B cell (primary cell): Measurements from ENCODE around the gene SSR1. TPM values are rescaled to one million over a fixed set of nuclear protein-coding genes. Genes with fewer than 3 reads are reported as not detected.

Experiments used
- ATAC-seq: fragments of 200-7000 bp; cut with Tn5 transposase; one replicate; pipeline ENCODE4 v1.10.0; 2021; ENCODE audit warnings: low read depth, mild to moderate bottlenecking, moderate number of reproducible peaks, moderate library complexity
- CTCF ChIA-PET: fragments of 350-600 bp; sonication (Branson Sonifier 250); formaldehyde crosslinking; loops from one replicate; lab custom pipeline; 2021; ENCODE audit warnings: antibody characterized with exemption, inconsistent platforms; lab: Charles Lee
- POLR2A ChIA-PET: fragments of 350-600 bp; sonication (Branson Sonifier 250); formaldehyde crosslinking; loops from one replicate; lab custom pipeline; 2021; ENCODE audit warnings: antibody characterized with exemption; lab: Charles Lee
- DNase-seq: peaks from one replicate; pipeline ENCODE4 v3.0.0; 2013
- H2AFZ ChIP-seq: 2 replicates; pipeline ENCODE4 v1.6.1; 2012; ENCODE audit warnings: mild to moderate bottlenecking, low read depth, low read length; ENCODE audit not compliant: insufficient read depth, poor library complexity, severe bottlenecking
- H3K27ac ChIP-seq, 2 donors: 1 replicate in 1 of 2; 2 replicates in 1 of 2; pipeline ENCODE4 v1.5.1; 2012 to 2013; ENCODE audit warnings: low read length in 2 of 2, mild to moderate bottlenecking in 2 of 2, moderate library complexity in 1 of 2
- H3K27me3 ChIP-seq, 4 experiments: fragments of 200-600 bp in 1 of 4; sonication (generic) in 1 of 4; replicated peaks in 1 of 4; 1 replicate in 2 of 4; 2 replicates in 2 of 4; pipeline versions ENCODE4 v1.6.1 to v1.7.0; 2013 to 2016; ENCODE audit warnings: low read length in 3 of 4, mild to moderate bottlenecking in 2 of 4, mixed read lengths in 1 of 4, moderate library complexity in 1 of 4; ENCODE audit not compliant: insufficient read depth in 4 of 4, control insufficient read depth in 3 of 4; ENCODE audit errors: control extremely low read depth in 1 of 4
- H3K36me3 ChIP-seq, 2 experiments: replicated peaks in 1 of 2; 1 replicate in 1 of 2; 2 replicates in 1 of 2; pipeline versions ENCODE4 v1.6.1 to v1.7.1; 2013; ENCODE audit warnings: low read length in 1 of 2; ENCODE audit not compliant: insufficient read depth in 2 of 2, control insufficient read depth in 1 of 2; ENCODE audit errors: control extremely low read depth in 1 of 2, extremely low read depth in 1 of 2
- H3K4me1 ChIP-seq, 2 donors: fragments of 200-600 bp in 1 of 2; sonication (generic) in 1 of 2; 1 replicate in 1 of 2; 2 replicates in 1 of 2; pipeline versions ENCODE4 v1.5.1 to v1.6.1; 2013 to 2017; ENCODE audit warnings: low read length in 2 of 2; ENCODE audit not compliant: control insufficient read depth in 2 of 2, insufficient read depth in 2 of 2
- H3K4me2 ChIP-seq: replicated peaks from 2 replicates; pipeline ENCODE3; 2012; ENCODE audit warnings: mild to moderate bottlenecking, low read depth, low read length; ENCODE audit not compliant: poor library complexity, severe bottlenecking
- H3K4me3 ChIP-seq, 5 experiments: fragments of 200-600 bp in 1 of 5; sonication (generic) in 1 of 5; 1 replicate in 3 of 5; 2 replicates in 2 of 5; pipeline versions ENCODE4 v1.5.1 to v1.7.0; 2011 to 2016; ENCODE audit warnings: low read length in 4 of 5, mild to moderate bottlenecking in 4 of 5, low read depth in 2 of 5, control low read depth in 1 of 5, moderate library complexity in 1 of 5; ENCODE audit not compliant: insufficient read depth in 1 of 5; ENCODE audit errors: control extremely low read depth in 1 of 5, extremely low read depth in 1 of 5
- H3K79me2 ChIP-seq: fragments of 200-600 bp; sonication (generic); one replicate; pipeline ENCODE4 v1.6.0; 2016; ENCODE audit warnings: low read length; ENCODE audit not compliant: control insufficient read depth, insufficient read depth
- H3K9ac ChIP-seq: fragments of 200-600 bp; sonication (generic); 2 replicates; pipeline ENCODE4 v1.6.1; 2017; ENCODE audit warnings: mild to moderate bottlenecking, low read length, moderate library complexity
- H3K9me3 ChIP-seq, 3 donors: one replicate each; pipeline versions ENCODE4 v1.6.1 to v1.7.1; 2013; ENCODE audit warnings: low read length in 2 of 3; ENCODE audit not compliant: control insufficient read depth in 2 of 3, insufficient read depth in 1 of 3; ENCODE audit errors: control extremely low read depth in 1 of 3
- H4K20me1 ChIP-seq: 2 replicates; pipeline ENCODE4 v1.6.0; 2012; ENCODE audit warnings: mild to moderate bottlenecking, low read length; ENCODE audit not compliant: insufficient read depth, control insufficient read depth, poor library complexity, severe bottlenecking
- H3K27ac Mint-ChIP-seq: one replicate; pipeline ENCODE4 v1.8.0; 2021; ENCODE audit warnings: mixed read lengths
- H3K27me3 Mint-ChIP-seq: one replicate; pipeline ENCODE4 v1.8.0; 2021; ENCODE audit warnings: mixed read lengths
- H3K4me1 Mint-ChIP-seq: one replicate; pipeline ENCODE4 v1.8.0; 2021; ENCODE audit warnings: mixed read lengths
- H3K4me3 Mint-ChIP-seq: one replicate; pipeline ENCODE4 v1.8.0; 2021; ENCODE audit warnings: mixed read lengths
- H3K9me3 Mint-ChIP-seq: one replicate; pipeline ENCODE4 v1.8.0; 2022; ENCODE audit warnings: mixed read lengths; ENCODE audit not compliant: insufficient read depth
- EZH2 ChIP-seq: IDR thresholded peaks from 2 replicates; pipeline ENCODE4 v1.6.1; 2012; ENCODE audit warnings: borderline replicate concordance, low read depth, mild to moderate bottlenecking, moderate library complexity, low read length; ENCODE audit not compliant: insufficient read depth, poor library complexity, severe bottlenecking
- WGBS: methylation state at CpG from one replicate; pipeline ENCODE4 v1.1.5; 2013; ENCODE audit warnings: missing lambda C conversion rate; ENCODE audit not compliant: insufficient coverage; 5-methylcytosine and 5-hydroxymethylcytosine counted together
- intact Hi-C: fragments of 100-400 bp; cut with micrococcal nuclease; formaldehyde crosslinking; loops from one replicate; pipeline ENCODE4 v1.10.0; 2022
- polyA plus RNA-seq: library from polyadenylated mRNA; depleted of rRNA; stranded (reverse); fragments of >200 nt; gene quantifications from 2 replicates; pipeline ENCODE4 v1.2.3, GENCODE V29; 2012
- total RNA-seq, 2 donors: library from RNA; stranded (reverse); fragments of 120-200 nt in 1 of 2; gene quantifications; 1 replicate in 1 of 2; 2 replicates in 1 of 2; pipeline versions ENCODE4 v1.2.3 to v1.2.4, GENCODE V29; 2013 to 2022
- TF ChIP-seq, protein P1 (sequence below): fragments of 200-600 bp; IDR thresholded peaks from one replicate; pipeline ENCODE4 v1.8.0; 2022; ENCODE audit warnings: antibody characterized with exemption, mild to moderate bottlenecking

Gene SSR1
- total and polyA plus RNA-seq, 2 donors (not counting 1 experiment from before 2014, with no cell fraction given) = 15.9 to 81.6 TPM

DNA sequence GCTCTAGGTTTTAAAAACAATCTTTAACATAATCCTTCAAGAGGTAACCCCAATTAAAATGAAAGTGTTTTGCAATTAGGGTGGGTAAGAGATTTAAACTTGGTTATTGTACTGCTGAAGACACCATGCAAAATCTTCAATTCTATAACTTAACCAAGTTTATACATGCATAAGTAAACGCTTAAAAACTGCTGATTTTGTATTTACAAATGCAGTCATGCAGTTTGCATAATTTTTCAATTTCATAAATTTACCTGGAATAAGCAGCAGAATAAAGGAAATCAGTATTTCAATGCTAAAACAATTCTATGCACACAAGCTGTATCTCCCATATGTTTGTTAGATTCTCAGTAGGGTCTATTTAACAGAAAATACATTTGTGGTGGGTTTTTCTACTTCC, 22.9 kb downstream of the SSR1 start:
- H4K20me1 ChIP-seq = peaks cover 8% of the 10 kb centered on the region
- no peaks in the 10 kb centered on the region for H3K9me3 Mint-ChIP-seq
- no peaks in the 10 kb centered on the region for H3K4me1 ChIP-seq
- no CpG with 5 or more reads among the region's 1 CpG for WGBS
- peaks cover 2 to 87% of the 10 kb centered on the region in 2 experiments for H3K36me3 ChIP-seq
- no peak overlapping the region for H3K4me3 ChIP-seq
- ATAC-seq (no peak), DNase-seq (no peak)
- no peak for TF ChIP-seq EZH2
- TF ChIP-seq, protein P1, sequence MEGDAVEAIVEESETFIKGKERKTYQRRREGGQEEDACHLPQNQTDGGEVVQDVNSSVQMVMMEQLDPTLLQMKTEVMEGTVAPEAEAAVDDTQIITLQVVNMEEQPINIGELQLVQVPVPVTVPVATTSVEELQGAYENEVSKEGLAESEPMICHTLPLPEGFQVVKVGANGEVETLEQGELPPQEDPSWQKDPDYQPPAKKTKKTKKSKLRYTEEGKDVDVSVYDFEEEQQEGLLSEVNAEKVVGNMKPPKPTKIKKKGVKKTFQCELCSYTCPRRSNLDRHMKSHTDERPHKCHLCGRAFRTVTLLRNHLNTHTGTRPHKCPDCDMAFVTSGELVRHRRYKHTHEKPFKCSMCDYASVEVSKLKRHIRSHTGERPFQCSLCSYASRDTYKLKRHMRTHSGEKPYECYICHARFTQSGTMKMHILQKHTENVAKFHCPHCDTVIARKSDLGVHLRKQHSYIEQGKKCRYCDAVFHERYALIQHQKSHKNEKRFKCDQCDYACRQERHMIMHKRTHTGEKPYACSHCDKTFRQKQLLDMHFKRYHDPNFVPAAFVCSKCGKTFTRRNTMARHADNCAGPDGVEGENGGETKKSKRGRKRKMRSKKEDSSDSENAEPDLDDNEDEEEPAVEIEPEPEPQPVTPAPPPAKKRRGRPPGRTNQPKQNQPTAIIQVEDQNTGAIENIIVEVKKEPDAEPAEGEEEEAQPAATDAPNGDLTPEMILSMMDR = no peak
- no peaks in the 10 kb centered on the region for H3K27me3 Mint-ChIP-seq
- H3K79me2 ChIP-seq = no peaks in the 10 kb centered on the region
- no peaks in the 10 kb centered on the region for H3K27me3 ChIP-seq
- no peak overlapping the region for H3K27ac Mint-ChIP-seq
- H2AFZ ChIP-seq = no peak overlapping the region
- no peak overlapping the region for H3K4me3 Mint-ChIP-seq
- no peaks in the 10 kb centered on the region for H3K9me3 ChIP-seq
- no peak overlapping the region for H3K27ac ChIP-seq
- H3K4me2 ChIP-seq = no peak overlapping the region
- H3K9ac ChIP-seq = no peak overlapping the region
- CTCF ChIA-PET = interaction anchor here (1.5 kb wide), 1 partner anchor 14 kb away, joined by 4 read pairs; no protein-coding TSS in a partner anchor
- POLR2A ChIA-PET = no interaction called here
- H3K4me1 Mint-ChIP-seq = no peaks in the 10 kb centered on the region
- intact Hi-C loops = no loop called here

DNA sequence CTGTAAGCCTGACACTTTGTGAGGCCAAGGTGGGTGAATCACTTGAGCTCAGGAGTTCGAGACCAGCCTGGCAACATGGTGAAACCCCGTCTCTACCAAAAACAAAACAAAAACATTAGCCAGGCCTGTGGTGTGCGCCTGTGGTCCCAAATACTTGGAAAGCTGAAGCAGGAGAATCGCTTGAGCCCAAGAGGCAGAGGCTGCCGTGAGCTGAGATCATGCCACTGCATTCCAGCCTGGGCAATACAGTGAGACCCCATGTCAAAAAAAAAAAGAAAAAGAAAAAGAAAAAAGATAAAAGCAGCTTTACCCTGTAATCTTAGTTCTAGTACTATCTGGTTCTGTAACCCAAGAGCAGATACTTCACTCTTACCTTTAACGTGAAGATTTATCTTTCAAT, 27.6 kb downstream of the SSR1 start:
- H3K9me3 Mint-ChIP-seq = no peaks in the 10 kb centered on the region
- ChIA-PET CTCF (interaction anchor here (0.7 to 3.7 kb wide), 4 partner anchors 10 to 325 kb away, joined by 3 to 16 read pairs (median 4); partner anchors contain the start of genes CAGE1 and RIOK1), POLR2A (interaction anchor here (0.7 kb wide), 2 partner anchors 9 to 40 kb away, joined by 3 read pairs; no protein-coding TSS in a partner anchor)
- H2AFZ ChIP-seq = no peak overlapping the region
- no peaks in the 10 kb centered on the region for H3K79me2 ChIP-seq
- H3K9ac ChIP-seq = no peak overlapping the region
- no peaks in the 10 kb centered on the region for H3K27me3 Mint-ChIP-seq
- H3K27ac Mint-ChIP-seq = no peak overlapping the region
- H3K4me2 ChIP-seq = no peak overlapping the region
- TF ChIP-seq, protein P1 = no peak
- no peak for TF ChIP-seq EZH2
- H3K4me1 ChIP-seq = peaks cover 7 to 10% of the 10 kb centered on the region in 2 donors
- no peak overlapping the region for H3K4me3 ChIP-seq
- H3K27me3 ChIP-seq = no peaks in the 10 kb centered on the region
- DNase-seq = no peak
- peaks cover 4 to 49% of the 10 kb centered on the region in 2 experiments for H3K36me3 ChIP-seq
- 98% methylated on average over 5 of the region's 6 CpGs for WGBS
- H4K20me1 ChIP-seq = no peaks in the 10 kb centered on the region
- no peak for ATAC-seq
- no peak overlapping the region for H3K27ac ChIP-seq
- intact Hi-C loops = no loop called here
- no peak overlapping the region for H3K4me3 Mint-ChIP-seq
- peaks cover 8% of the 10 kb centered on the region for H3K4me1 Mint-ChIP-seq
- no peaks in the 10 kb centered on the region for H3K9me3 ChIP-seq
